Type B pancreatic cell (in vitro differentiated cells): ENCODE results near the gene CARS1. TPM values are rescaled to one million over a fixed set of nuclear protein-coding genes. Genes with fewer than 3 reads are reported as not detected.

Experiments
- DNase-seq: peaks from one replicate; pipeline ENCODE4 v3.0.0; 2021; ENCODE audit warnings: mixed read lengths; ENCODE audit not compliant: unreplicated experiment; ENCODE audit errors: extremely low spot score
- H3K27ac Mint-ChIP-seq: 2 replicates; pipeline ENCODE4 v1.8.0; 2021; ENCODE audit warnings: mild to moderate bottlenecking, mixed read lengths
- H3K27me3 Mint-ChIP-seq: 2 replicates; pipeline ENCODE4 v1.8.0; 2021; ENCODE audit warnings: mixed read lengths
- H3K36me3 Mint-ChIP-seq: 2 replicates; pipeline ENCODE4 v1.8.0; 2021; ENCODE audit warnings: mixed read lengths
- H3K4me1 Mint-ChIP-seq: one replicate; pipeline ENCODE4 v1.8.0; 2021; ENCODE audit warnings: mixed read lengths; ENCODE audit not compliant: unreplicated experiment
- H3K4me3 Mint-ChIP-seq: 2 replicates; pipeline ENCODE4 v1.8.0; 2021; ENCODE audit warnings: mild to moderate bottlenecking, mixed read lengths
- H3K9me3 Mint-ChIP-seq: 2 replicates; pipeline ENCODE4 v1.8.0; 2021; ENCODE audit warnings: mixed read lengths
- CTCF ChIP-seq: fragments of 200-600 bp; sonication (generic); conservative IDR thresholded peaks from 2 replicates; pipeline ENCODE4 v1.5.0; 2021; ENCODE audit warnings: antibody characterized with exemption, mild to moderate bottlenecking
- total RNA-seq: library from RNA; stranded (reverse); gene quantifications from 2 replicates; pipeline ENCODE4 v1.2.1, GENCODE V29; 2021; ENCODE audit warnings: low replicate concordance

Gene CARS1
- total RNA-seq, 1 donor from 2014 or later = 38.9 TPM

DNA sequence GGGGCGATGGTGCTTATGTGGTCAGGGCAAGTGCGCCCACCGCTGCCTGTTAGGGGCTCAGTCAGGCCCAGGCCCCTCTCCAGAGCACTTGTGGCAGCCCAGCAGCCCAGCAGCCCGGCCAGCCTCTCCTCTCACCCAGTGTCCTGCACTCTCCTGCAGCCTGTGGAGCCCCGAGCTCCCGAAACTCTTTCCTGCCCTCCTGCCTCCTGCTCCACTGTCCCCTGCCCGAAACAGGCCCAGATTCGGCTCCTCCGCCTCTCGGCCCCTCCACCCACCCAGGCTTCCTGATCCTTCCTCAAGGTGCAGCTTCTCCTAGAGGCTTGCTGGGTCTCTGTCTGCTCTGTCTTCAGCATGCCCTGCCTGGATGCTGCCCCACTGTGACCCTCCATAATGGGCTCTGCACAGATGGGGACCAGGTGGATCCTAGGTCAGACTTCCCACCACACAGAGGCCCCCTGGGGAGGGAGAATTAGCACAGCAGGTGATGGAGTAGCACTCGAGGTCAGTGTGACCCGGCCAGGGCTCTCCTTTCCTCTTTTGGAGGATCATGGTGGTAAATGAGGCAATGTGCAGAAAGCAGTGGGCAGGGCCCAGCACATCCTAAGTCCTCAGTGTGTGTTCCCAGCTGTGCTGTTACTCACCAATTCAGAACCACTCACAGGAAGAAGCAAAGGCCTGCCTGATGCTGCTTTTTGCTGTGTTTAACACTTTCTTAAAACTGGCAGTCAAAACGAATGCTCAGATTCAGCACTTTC is 46.5 kb downstream of the CARS1 start:
- no peak overlapping the region for H3K4me3 Mint-ChIP-seq
- no peaks in the 10 kb centered on the region for H3K36me3 Mint-ChIP-seq
- H3K27ac Mint-ChIP-seq = no peak overlapping the region

GRCh38 chr11:3010004-3010403 is 47.2 kb downstream of the CARS1 start:
- Mint-ChIP-seq H3K36me3 (no peaks in the 10 kb centered on the region), H3K27ac (no peak overlapping the region), H3K4me1 (no peaks in the 10 kb centered on the region), H3K27me3 (no peaks in the 10 kb centered on the region), H3K4me3 (no peak overlapping the region), H3K9me3 (no peaks in the 10 kb centered on the region)
- DNase-seq = no peak
- TF ChIP-seq CTCF = no peak

More for the DNA sequence above, 46.5 kb downstream of the CARS1 start:
- Mint-ChIP-seq H3K27me3 (no peaks in the 10 kb centered on the region), H3K4me1 (no peaks in the 10 kb centered on the region), H3K9me3 (no peaks in the 10 kb centered on the region)
- TF ChIP-seq CTCF = no peak
- DNase-seq = no peak

DNA sequence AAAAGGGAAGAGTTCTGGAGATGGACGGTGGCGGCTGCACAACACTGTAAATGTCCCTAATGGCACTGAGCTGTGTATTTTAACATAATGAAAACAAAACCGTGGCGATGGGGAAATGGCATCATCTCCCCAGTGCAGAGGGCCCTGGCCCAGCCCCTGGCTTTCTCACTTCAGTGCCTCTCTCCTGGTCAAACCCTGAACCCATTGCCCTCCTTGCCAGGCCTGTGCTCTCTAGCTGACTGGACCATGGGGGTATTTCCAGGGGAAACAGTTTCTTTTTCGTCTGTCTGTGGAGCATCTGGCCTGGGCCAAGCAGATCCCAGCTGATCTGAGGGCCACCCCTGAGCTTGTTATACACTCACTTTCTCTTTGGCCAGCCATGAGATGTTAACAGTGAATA is 47.7 kb downstream of the CARS1 start:
- TF ChIP-seq CTCF = no peak
- H3K9me3 Mint-ChIP-seq = no peaks in the 10 kb centered on the region
- DNase-seq = no peak
- no peak overlapping the region for H3K27ac Mint-ChIP-seq
- no peaks in the 10 kb centered on the region for H3K36me3 Mint-ChIP-seq
- no peaks in the 10 kb centered on the region for H3K4me1 Mint-ChIP-seq
- no peaks in the 10 kb centered on the region for H3K27me3 Mint-ChIP-seq
- no peak overlapping the region for H3K4me3 Mint-ChIP-seq

DNA sequence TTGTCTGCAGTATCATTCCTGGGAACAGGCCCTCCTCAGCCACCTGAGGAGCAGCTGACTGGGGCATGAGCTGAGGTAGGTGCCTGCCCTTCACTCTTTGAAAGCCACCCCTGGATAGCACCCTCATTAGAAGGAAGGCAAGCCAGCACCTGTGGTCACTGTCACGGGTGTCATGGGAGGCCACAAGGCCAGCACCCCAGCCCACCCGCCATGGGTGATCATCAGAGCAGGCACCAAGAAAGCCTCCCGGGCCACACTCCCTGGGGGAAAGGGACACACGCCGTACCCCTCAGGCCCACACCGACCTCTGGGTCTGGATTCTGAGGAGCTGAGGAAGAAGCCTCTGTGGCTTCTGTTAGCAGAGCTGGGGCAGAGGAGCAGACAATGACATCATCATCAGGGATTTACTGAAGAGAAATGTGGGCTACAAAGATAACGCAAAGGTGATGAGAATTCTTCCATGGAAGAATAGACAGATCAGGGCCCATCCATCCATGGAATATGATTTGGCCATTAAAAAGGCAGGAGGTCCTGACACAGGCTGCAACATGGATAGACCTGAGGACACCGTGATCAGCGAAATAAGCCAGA is 48.4 kb downstream of the CARS1 start:
- Mint-ChIP-seq H3K9me3 (no peaks in the 10 kb centered on the region), H3K27me3 (no peaks in the 10 kb centered on the region), H3K4me1 (no peaks in the 10 kb centered on the region), H3K27ac (no peak overlapping the region), H3K4me3 (no peak overlapping the region), H3K36me3 (no peaks in the 10 kb centered on the region)
- no peak for DNase-seq
- no peak for TF ChIP-seq CTCF

GRCh38 chr11:3007404-3008010 is 49.7 kb downstream of the CARS1 start:
- TF ChIP-seq CTCF = no peak
- Mint-ChIP-seq H3K4me3 (no peak overlapping the region), H3K4me1 (peaks cover 5% of the 10 kb centered on the region), H3K36me3 (no peaks in the 10 kb centered on the region), H3K27me3 (no peaks in the 10 kb centered on the region), H3K27ac (no peak overlapping the region), H3K9me3 (no peaks in the 10 kb centered on the region)
- no peak for DNase-seq
